Fibroblast of the conjunctiva (primary cell): ENCODE data around the gene SCARB2.
A peak's percentile ranks its signal among the peaks of the same experiment; 100 is the strongest.
"Not testable (repeated sequence)": the region's sequence is repeated elsewhere in the genome, so short reads cannot be mapped to it uniquely, and the experiment has no call there.

Experiments
- DNase-seq: peaks from one replicate; pipeline ENCODE4 v3.0.0-alpha.2; 2010; ENCODE audit warnings: low read depth

Gene SCARB2, protein sequence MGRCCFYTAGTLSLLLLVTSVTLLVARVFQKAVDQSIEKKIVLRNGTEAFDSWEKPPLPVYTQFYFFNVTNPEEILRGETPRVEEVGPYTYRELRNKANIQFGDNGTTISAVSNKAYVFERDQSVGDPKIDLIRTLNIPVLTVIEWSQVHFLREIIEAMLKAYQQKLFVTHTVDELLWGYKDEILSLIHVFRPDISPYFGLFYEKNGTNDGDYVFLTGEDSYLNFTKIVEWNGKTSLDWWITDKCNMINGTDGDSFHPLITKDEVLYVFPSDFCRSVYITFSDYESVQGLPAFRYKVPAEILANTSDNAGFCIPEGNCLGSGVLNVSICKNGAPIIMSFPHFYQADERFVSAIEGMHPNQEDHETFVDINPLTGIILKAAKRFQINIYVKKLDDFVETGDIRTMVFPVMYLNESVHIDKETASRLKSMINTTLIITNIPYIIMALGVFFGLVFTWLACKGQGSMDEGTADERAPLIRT

DNA sequence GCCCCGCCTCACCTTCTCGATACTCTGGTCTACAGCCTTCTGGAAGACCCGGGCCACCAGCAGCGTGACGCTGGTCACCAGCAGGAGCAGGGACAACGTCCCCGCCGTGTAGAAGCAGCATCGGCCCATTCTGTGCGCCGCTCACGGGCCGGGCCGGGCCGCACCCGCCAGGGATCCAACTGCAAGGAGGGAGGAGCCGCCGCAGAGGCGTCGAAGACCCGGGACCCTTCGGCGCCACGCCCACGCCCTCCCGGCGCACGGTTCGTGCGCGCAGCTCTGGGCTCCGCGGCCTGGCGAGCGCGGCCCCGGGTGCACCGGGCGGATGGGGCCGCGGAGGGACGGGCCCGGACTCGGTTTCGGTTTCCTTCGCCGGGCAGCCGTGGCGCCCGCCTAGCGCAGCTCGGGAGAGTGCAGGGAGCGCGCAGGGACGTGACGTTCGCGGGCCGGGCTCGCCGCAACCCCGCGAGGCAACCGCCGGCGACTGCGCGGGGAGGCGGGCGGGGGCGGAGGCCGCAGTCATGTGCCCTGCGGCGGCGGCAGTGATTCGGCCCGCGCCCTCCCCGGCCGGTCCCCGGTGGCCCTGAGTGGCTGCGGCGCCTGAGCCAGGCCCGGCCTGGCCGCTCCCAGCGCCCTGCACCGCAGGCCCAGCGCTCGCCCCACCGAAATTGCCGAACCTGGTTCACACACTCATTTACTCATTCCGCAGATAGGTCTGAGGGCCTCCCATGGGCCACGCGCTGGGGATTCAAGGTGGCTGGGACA lies at the start of gene SCARB2:
Gene SCARB2 (minus strand): TSS at position 410 of the 762 bp plus-strand sequence. CDS start 281 bp downstream, at position 129.
- DNase-seq: peak; percentile 46

DNA sequence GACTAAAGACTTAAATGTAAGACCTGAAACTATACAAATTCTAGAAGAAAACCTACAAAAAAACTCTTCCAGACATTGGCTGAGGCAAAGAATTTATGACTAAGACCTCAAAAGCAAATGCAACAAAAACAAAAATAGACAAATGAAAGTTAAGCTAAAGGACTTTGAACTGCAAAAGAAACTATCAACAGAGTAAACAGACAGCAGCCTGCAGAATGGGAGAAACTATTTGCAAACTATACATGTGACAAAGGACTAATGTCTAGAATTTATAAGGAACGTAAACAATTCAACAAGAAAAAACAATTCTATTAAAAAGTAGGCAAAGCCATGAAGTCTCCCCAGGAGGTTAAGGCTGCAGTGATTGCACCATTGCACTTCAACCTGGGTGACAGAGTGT lies 46.9 kb upstream of the SCARB2 start:
- no peak for DNase-seq

DNA sequence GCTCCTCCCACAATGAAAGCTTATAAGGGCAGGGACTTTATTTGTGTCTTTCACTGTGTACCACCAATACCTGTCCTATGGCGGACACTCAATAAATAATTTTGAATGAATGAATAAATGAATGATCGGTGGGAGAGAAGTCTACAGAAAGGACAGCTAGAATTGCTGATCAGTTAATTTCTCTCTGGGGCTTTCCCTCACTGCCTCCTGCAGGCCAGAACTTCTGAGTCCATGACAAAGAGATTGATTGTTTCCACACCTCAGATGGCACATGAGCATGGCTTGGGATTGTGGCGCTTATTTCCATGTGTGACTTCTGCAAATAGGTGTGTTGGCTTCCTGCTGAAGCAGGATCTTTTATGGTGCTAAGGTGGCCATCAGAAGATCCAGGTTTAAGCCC lies 44.2 kb upstream of the SCARB2 start:
- DNase-seq: no peak

DNA sequence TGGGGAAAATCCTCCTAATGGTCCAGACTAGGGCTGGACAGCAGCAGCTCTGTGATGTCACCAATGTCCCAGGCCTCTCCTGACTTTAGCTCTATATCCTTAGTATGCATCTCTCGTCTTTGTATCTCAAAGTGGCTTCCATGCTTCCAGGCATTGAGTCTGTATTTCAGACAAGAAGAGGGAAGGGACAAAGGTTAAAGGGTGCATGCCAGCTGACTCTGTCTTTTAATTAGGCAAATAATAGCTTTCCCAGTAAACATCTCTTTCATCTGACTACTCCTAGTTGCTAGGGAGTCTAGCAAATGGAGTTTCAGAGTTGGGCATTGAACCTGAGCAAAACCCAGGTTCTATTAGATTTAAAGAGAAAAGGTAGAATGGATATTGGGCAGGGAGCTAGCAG lies 43.3 kb upstream of the SCARB2 start:
- DNase-seq: no peak

DNA sequence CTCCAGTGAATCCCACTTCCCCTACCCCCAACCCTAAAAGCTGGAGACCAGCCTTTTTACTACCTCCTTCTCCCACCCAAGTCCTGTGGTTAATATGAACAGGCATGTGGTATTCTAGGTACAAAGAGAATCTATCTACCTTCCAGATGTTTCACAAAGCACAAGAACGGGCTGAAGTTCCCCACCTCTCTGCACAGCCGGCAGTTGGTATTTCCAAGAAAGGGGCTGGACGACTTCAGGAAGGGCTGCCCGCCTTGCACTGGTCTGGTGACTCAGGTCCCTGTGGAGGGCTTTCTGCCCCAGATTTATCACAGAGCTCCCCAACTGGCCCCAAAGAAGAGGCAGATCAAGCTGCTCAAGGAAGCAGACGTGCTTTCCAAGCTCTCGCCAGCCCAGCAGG lies 42.4 kb upstream of the SCARB2 start:
- DNase-seq: no peak

DNA sequence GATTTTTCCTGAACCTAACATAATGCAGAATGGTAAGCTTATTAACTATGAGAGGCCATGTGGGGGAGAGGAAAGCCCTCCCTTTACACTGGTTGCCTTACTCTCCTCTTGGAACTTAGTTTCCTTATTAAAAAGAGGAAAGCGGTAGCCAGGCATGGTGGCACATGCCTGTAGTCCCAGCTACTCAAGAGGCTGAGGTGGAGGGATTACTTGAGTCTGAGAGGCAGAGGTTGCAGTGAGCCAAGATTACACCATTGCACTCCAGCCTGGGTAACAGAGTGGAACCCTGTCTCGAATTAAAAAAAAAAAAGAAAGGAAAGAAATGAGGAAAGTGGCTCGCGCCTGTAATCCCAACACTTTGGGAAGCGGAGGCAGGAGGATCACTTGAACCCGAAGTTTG lies 39.9 kb upstream of the SCARB2 start:
- DNase-seq: no peak

DNA sequence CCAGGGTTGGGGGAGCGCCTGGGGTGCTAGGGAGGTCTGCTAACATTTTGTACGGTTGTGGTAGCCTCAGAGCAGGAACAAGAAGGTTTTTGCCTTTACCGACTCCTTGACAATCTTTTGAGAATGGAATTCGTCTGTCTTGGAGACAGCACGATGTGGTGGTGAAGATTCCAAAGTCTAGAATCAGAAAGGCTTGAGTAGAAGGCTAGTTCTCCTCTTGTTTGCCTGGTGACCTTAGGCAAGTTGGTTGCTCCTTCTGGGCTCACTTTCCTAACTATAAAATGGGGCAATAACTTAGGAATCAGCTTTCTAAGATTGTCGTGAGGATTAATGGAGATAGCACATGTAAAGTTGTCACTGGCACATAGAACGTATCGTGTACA lies 38.6 kb upstream of the SCARB2 start:
- no peak for DNase-seq

DNA sequence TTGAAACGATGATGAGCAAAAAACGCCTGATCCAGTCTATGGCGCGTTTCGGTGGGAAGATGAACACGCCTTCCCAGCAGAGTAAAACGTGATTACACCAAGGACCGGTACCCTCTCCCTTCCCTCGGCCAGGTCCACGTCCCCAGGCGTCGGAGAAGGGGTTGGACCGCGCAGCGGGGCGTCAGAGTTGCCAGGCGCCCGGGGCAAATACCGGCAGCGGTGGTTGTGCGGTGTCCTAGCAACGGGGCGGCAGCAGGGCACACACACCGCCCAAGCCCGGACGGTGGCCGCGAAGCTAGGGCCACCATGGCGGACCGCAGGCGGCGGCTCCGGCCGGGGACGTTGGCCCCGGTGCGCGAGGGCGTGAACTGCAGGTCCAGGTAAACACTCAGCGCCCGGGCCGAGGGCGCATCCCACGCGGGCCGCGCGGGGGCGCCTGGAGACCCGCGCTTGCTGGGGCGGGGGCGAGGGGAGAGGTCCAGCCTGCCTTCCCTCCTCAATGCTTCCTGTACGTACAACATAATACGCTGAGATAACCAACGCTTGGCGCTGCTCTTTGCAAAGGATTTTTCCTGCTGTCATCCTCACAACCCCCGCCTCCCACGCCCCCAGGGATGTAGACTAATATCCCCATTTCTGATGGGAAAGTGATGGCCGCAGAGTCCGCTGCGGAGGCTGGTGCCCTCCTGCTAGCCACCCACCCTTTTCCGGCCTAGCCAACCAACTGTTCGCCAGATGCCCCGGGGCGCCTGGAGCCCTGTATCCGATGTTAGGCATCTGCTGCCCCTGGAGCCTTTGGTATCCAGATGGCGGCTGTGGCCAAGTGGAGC lies 38.0 kb upstream of the SCARB2 start, which contains the start of gene FAM47E:
Gene FAM47E (plus strand): TSS at position 281 of the 830 bp plus-strand sequence. CDS start 26 bp downstream, at position 307.
- peak; percentile 14 for DNase-seq

DNA sequence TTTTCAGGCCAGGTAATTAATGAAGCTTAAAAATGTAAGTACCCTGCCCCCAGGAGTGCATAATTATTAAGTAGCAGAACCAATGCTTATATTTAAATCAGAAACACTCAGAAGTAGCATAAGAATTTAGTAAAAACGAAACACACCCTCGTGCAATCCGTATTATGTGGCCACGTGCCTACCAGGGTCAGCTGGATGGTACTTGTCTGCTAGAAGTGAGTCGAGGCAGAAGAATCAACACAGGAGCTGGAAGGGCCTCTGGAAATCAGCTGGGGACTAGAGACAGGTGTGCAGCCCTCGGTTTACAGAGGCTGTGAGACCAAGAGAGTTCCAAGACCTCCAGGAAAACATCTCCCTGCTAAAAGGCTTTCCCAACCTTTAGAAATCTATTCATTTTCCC lies 37.3 kb upstream of the SCARB2 start:
- DNase-seq: no peak

DNA sequence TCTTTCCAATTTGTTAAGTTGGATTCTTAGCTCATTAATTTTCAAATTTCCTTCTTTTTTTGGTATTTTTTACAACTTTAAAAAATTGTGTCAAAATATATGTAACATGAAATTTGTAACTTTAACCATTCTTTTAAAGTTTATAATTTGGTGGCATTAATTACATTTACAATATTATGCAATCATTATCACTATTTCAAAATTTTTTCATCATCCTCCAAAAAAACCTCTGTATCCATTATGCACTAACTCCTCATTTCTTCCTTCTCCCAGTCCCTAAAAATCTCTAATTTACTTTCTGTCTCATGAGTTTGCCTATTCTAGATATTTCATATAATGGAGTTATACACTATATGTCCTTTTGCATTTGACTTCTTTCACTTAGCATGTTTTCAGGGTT lies 33.2 kb upstream of the SCARB2 start:
- DNase-seq: no peak

DNA sequence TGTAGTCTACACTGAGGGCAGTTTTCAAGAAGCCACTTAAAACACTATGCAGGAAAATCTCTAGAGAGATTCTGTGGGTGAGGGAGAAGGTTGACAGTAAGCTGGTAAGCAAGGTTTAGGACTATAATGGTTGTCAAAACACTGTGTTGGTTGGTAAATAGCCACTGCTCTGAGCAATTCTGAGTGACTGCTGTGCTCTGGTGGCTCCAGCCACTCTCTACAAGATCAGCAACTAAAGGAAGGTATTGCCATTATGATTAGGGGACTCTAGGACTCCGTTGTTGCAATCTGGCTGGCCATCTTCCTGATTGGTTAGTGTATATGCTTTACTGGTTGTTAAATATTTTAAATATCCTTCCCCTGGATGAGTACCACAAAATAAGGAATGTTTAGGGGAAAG lies 32.4 kb upstream of the SCARB2 start:
- DNase-seq: no peak

DNA sequence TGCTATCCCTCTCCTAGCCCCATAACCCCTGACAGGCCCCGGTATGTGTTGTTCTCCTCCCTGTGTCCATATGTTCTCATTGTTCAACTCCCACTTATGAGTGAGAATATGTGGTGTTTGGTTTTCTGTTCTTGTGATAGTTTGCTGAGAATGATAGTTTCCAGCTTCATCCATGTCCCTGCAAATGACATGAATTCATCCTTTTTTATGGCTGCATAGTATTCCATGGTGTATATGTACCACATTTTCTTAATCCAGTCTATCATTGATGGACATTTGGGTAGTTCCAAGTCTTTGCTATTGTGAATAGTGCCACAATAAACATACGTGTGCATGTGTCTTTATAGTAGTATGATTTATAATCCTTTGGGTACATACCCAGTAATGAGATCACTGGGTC lies 30.3 kb upstream of the SCARB2 start:
- DNase-seq: not testable (repeated sequence)

DNA sequence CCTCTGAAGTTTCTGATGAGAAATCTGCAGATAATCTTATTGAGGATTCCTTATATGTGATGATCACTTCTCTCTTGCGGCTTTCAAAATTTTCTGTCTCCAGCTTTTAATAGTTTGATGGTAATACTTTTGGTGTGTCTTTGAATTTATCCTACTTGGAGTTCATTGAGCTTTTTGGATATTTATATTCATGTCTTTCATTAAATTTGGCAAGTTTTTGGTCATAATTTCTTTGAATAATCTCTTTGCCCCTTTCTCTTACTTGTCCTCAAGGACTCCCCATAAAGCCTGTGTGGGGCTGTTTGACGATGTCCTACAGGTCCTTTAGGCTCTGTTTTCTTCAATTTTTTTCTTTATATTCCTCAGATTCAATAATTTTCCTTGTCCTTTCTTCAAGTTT lies 26.6 kb upstream of the SCARB2 start:
- DNase-seq: no peak

DNA sequence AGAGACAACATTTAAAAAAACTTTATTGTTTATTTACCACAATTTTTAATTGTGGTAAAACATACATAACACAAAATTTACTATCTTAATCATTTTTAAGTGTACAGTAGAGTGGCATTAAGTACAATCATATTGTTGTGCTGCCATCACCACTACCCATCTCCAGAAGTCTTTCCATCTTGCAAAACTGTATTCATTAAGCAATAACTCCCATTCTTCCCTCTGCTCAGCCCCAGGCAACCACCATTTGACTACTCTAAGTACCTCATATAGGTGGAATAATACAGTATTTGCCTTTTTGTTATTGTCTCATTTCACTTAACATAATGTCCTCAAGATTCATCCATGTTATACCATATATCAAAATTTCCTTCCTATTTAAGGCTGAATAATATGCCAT lies 25.1 kb upstream of the SCARB2 start:
- DNase-seq: no peak

DNA sequence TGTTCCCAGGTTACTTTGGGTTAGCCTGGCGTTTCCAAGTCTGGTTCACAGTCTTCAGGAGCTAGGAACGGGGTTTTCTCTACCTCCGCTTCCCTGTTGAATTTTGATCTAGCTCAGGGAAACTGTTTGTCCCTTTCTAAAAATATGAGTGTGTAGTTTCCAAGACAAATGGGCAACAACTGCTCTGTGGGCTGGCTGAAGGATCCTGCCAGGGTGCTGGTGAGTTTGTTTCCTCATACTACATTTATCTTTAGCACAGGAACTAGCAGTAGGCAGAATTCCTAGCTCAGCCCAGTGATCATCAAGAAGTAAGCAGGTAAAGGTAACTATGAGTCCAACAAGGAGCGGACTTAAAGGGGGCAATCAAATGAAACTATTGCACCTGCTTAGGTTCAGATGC lies 24.6 kb upstream of the SCARB2 start:
- no peak for DNase-seq

DNA sequence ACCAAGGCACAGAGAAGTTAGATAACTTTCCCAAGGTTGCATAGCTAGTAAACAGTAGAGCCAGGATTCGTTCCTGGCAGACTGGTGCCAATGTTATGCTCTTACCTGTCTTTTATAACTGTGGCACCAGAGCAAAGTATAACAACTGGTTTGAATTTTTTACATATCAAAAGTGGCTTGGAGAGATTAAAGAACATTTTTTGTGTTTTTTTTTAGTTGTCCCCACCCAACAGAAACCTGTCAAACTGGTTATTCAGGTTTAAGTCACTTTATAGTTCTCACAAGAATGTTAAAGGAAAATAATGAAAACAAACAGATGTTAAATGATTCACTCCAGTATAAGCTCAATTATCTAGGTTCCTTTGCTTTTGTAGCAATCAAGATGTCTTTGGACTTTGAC lies 22.3 kb upstream of the SCARB2 start:
- DNase-seq: no peak

DNA sequence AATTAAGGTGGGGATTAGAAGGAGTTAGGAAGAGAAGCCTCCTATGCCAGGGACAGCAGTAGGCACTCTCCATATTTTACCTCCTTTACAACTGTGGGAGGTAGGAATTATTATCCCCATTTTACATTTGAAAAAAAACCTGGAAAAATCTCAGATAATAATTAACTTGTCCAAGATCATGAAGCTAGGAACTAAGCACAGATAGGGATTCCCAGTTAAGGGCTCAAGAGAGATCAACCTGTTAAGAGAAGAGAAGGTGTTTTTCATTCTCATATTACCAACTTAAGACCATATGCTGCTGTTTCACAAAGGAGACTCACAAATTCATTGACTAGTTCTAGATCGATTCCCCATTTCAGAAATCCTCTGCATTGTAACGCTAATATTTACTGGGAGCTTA lies 21.8 kb upstream of the SCARB2 start:
- DNase-seq: no peak

DNA sequence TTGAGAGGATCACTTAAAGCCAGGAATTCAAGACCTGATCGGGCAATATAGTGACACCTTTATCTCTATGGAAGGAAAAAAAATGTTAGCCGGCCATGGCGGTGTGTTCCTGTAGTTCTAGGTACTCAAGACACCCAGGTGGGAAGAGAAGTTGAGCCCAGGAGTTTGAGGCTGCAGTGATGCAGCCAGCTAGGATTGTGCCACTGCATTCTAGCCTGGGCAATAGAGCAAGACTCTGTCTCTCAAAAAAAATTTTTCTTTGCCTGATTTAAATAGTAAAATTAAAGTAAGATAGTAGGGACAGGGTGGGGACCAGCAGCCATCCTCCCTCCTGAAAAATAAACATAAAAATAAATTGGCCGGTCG lies 21.0 kb upstream of the SCARB2 start:
- DNase-seq: no peak

DNA sequence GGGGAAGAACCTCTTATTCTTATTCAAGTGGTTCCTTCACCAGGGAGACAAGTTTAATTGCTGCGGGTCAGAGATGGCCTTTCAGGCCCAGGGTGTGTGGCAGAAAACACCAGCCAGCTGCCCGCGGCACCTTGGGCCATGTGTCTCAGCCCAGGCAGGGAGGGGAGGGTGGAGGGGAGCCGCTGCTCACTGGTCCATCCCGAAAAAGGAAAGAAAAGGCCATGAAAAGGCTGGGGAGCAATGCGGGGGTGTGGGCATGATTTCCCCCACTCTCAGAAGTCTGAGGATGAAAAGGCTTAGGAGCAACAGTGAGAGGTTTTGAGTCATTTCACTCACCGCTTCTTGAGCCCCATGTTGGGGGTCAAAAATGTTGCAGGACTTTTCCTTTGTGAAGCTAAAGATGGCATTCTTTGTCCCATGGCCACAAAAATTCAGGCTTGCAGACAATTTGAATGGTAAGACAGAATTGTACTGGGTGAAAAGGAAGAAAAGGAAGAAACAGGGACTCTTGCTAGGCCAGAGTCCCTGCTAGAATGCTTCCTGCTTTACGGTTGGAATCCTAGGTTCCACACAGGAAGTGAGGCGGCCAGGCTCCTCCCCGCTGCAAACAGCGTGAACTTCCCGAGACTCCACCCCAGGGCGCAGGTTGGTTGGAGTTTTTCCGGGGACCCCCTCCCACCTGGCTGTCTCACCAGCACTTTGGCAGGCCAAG lies 20.5 kb upstream of the SCARB2 start:
- DNase-seq: no peak

DNA sequence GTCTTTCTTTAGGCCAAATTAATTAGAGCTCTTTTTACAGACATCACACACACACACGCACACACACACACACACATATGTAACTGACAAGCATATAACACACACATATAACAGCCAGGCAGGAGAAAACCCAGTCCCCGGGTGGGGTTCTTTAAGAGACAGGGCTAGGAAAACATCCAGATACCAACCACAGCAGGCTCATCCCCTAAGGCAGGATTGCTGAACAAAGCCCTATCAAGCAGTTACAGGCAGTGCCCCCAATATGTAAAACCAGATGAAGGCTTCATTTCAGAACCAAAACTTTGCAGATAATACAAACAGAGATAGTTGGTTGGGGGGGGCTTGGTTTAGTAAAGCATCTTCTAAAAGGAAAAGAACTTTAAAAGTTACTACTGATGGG lies 19.9 kb upstream of the SCARB2 start:
- peak; percentile 13 for DNase-seq

DNA sequence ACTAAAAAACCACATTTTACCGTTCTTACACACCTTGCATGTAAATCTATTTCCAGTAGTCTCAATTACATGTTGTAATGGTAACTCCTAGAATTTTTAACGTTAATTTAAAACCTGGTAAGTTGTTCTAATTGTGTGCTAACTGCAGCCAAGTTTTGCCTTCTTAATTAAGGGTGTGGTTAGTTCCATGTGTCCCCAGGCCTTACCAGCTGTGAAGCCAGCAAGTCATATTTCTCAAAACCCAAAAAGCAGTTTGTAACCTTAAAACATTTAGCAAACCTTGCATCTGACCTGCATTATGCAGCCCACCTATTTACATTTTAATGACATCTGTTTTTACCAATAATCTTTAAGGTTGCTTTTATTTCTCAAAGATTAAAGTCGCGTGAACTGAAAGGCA lies 19.5 kb upstream of the SCARB2 start:
- no peak for DNase-seq

DNA sequence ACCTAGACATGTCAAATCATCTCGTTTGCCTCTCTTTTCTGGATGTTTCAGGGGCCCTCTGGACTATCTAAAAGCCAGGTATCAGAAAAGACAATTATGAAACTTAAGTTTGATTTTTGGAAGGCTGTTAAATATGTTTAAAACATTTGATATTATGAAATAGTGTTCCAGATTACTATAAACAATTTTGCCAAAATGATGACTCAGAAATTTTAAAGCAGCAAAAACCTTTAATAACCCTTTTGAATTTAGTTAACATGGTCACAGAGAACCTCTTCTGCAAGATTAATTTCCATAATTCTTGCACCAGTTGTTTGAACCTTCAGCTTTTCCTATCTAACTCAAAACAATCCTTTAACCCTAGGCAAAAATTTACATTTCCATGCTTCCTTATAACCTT lies 19.1 kb upstream of the SCARB2 start:
- no peak for DNase-seq
